Mesothelial cell of epicardium (in vitro differentiated cells): Measurements from ENCODE around the gene OSBP. TPM values are rescaled to one million over a fixed set of nuclear protein-coding genes. Genes with fewer than 3 reads are reported as not detected.

Experiments used
- DNase-seq, 2 experiments: peaks; one replicate each; pipeline ENCODE4 v3.0.0; 2021; ENCODE audit warnings: low spot score in 2 of 2; ENCODE audit not compliant: unreplicated experiment in 2 of 2
- H3K27ac Mint-ChIP-seq: 2 replicates; pipeline ENCODE4 v1.8.0; 2021; ENCODE audit warnings: mixed read lengths
- H3K27me3 Mint-ChIP-seq: 2 replicates; pipeline ENCODE4 v1.8.0; 2021; ENCODE audit warnings: low read depth, mixed read lengths
- H3K36me3 Mint-ChIP-seq: 2 replicates; pipeline ENCODE4 v1.8.0; 2021; ENCODE audit warnings: mixed read lengths
- H3K4me1 Mint-ChIP-seq: 2 replicates; pipeline ENCODE4 v1.8.0; 2021; ENCODE audit warnings: mixed read lengths
- H3K4me3 Mint-ChIP-seq: 2 replicates; pipeline ENCODE4 v1.8.0; 2021; ENCODE audit warnings: mild to moderate bottlenecking, moderate library complexity, mixed read lengths
- H3K9me3 Mint-ChIP-seq: 2 replicates; pipeline ENCODE4 v1.8.0; 2021; ENCODE audit warnings: mixed read lengths
- CTCF ChIP-seq: fragments of 200-600 bp; sonication (generic); IDR thresholded peaks from one replicate; pipeline ENCODE4 v1.5.0; 2021; ENCODE audit warnings: antibody characterized with exemption; ENCODE audit not compliant: unreplicated experiment
- total RNA-seq: library from RNA; stranded (reverse); gene quantifications from 3 replicates; pipeline ENCODE4 v1.2.1, GENCODE V29; 2021

The OSBP gene
- total RNA-seq, 1 donor from 2014 or later: 47.6 TPM

DNA sequence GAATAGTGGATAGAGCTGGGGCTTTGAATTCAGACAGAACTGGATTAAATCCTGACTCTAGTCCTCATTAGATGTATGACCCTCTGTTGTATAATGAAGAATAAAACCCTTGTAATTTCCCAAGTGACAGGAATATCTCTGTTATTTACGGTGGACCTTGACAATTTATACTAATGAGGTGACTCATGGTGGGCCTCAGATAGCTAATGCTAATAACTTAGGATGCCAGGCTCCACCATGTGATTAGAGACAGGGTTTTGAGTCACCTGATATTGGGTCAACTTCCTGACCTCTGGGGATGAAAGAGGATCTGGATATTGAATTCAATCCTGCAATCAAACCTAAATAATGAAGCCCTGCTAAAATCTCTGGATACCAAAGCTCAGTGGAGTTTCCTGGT, 33.6 kb downstream of the OSBP start:
- H3K27ac Mint-ChIP-seq: no peak overlapping the region
- no peak for TF ChIP-seq CTCF
- H3K36me3 Mint-ChIP-seq: peaks cover 67% of the 10 kb centered on the region
- H3K4me3 Mint-ChIP-seq: no peak overlapping the region
- no peaks in the 10 kb centered on the region for H3K4me1 Mint-ChIP-seq
- DNase-seq: no peak
- peaks cover 18% of the 10 kb centered on the region for H3K9me3 Mint-ChIP-seq
- H3K27me3 Mint-ChIP-seq: no peaks in the 10 kb centered on the region

GRCh38 chr11:59578369-59578768, 37.2 kb downstream of the OSBP start:
- Mint-ChIP-seq H3K27ac (no peak overlapping the region), H3K27me3 (no peaks in the 10 kb centered on the region), H3K4me1 (peaks cover 9% of the 10 kb centered on the region), H3K36me3 (peaks cover 57% of the 10 kb centered on the region), H3K4me3 (no peak overlapping the region), H3K9me3 (no peaks in the 10 kb centered on the region)
- TF ChIP-seq CTCF: no peak
- no peak for DNase-seq

- no peak for TF ChIP-seq CTCF
- Mint-ChIP-seq H3K4me1 (peaks cover 9% of the 10 kb centered on the region), H3K27me3 (no peaks in the 10 kb centered on the region), H3K4me3 (no peak overlapping the region), H3K9me3 (no peaks in the 10 kb centered on the region), H3K27ac (no peak overlapping the region), H3K36me3 (peaks cover 40% of the 10 kb centered on the region)
- DNase-seq: no peak
These were observed 40.1 kb downstream of the OSBP start for GRCh38 chr11:59575505-59575904.

- DNase-seq: no peak
- Mint-ChIP-seq H3K4me1 (peaks cover 9% of the 10 kb centered on the region), H3K27me3 (no peaks in the 10 kb centered on the region), H3K27ac (peak overlapping the region; percentile 70), H3K36me3 (peaks cover 35% of the 10 kb centered on the region), H3K9me3 (no peaks in the 10 kb centered on the region), H3K4me3 (no peak overlapping the region)
- no peak for TF ChIP-seq CTCF
These were observed 40.6 kb downstream of the OSBP start for GRCh38 chr11:59574932-59575502.

GRCh38 chr11:59574467-59574866, 41.1 kb downstream of the OSBP start:
- DNase-seq: no peak

More at GRCh38 chr11:59574467-59574866, 41.1 kb downstream of the OSBP start:
- no peak for TF ChIP-seq CTCF
- no peak overlapping the region for H3K4me3 Mint-ChIP-seq
- no peaks in the 10 kb centered on the region for H3K27me3 Mint-ChIP-seq
- H3K36me3 Mint-ChIP-seq: peaks cover 32% of the 10 kb centered on the region
- H3K27ac Mint-ChIP-seq: peak overlapping the region; percentile 70
- no peaks in the 10 kb centered on the region for H3K9me3 Mint-ChIP-seq
- peaks cover 9% of the 10 kb centered on the region for H3K4me1 Mint-ChIP-seq
